K562 (cell line): ENCODE data around the gene DENND1A. TPM values are rescaled to one million over a fixed set of nuclear protein-coding genes. Genes with fewer than 3 reads are reported as not detected.
A peak's percentile ranks its signal among the peaks of the same experiment; 100 is the strongest.

Experiments
- ATAC-seq: fragments of 200-7000 bp; cut with Tn5 transposase; 3 replicates; pipeline ENCODE4 v1.9.1; 2020; ENCODE audit warnings: moderate library complexity
- BruUV-seq: library from RNA; stranded (reverse); fragments of 400-500 nt; replicated peaks from 2 replicates; lab custom pipeline; 2021; lab: Mats Ljungman, UMichigan
- CTCF ChIA-PET: fragments of 300-600 bp; formaldehyde crosslinking; extraction: SDS; loops from one replicate; lab custom pipeline; 2021; ENCODE audit warnings: low intra/inter-chr PET ratio; lab: Yijun Ruan, JAX
- POLR2A ChIA-PET: fragments of 300-600, 350-650 bp; sonication (Branson Sonifier 250); formaldehyde crosslinking; extraction: SDS; loops from one replicate; lab custom pipeline; 2021; ENCODE audit warnings: antibody characterized with exemption, inconsistent platforms; lab: Yijun Ruan, JAX
- DNase-seq, 4 experiments: peaks; one replicate each; pipeline versions ENCODE4 v3.0.0 to v3.0.0-alpha.2; 2011 to 2018; ENCODE audit warnings: low spot score in 3 of 4, mixed read lengths in 3 of 4; ENCODE audit errors: extremely low read depth in 1 of 4
- FAIRE-seq: peaks from 2 replicates; lab custom pipeline; 2011; peaks lifted over from hg19 to GRCh38; lab: Jason Lieb, UNC
- H2AFZ ChIP-seq: 2 replicates; pipeline ENCODE4 v1.6.0; 2011; ENCODE audit warnings: low read depth, low read length, control low read depth, inconsistent platforms
- H3K27ac ChIP-seq: fragments of 200-600 bp; 3 replicates; pipeline ENCODE4 v1.8.0; 2011; ENCODE audit warnings: low read depth, mild to moderate bottlenecking, control low read depth, inconsistent platforms, low read length, moderate library complexity, mixed read lengths; ENCODE audit errors: extremely low read depth
- H3K27me3 ChIP-seq, 2 experiments: fragments of 300-600 bp in 1 of 2; 2 replicates in 1 of 2; 3 replicates in 1 of 2; pipeline versions ENCODE4 v1.6.0 to v1.8.0; 2011; ENCODE audit warnings: inconsistent platforms in 2 of 2, low read length in 2 of 2, mild to moderate bottlenecking in 1 of 2, mixed read lengths in 1 of 2, moderate library complexity in 1 of 2; ENCODE audit not compliant: control insufficient read depth in 2 of 2, insufficient read depth in 2 of 2
- H3K36me3 ChIP-seq: fragments of 300-600 bp; 3 replicates; pipeline ENCODE4 v1.8.0; 2011; ENCODE audit warnings: mild to moderate bottlenecking, low read length, inconsistent platforms; ENCODE audit not compliant: control insufficient read depth, insufficient read depth
- H3K4me1 ChIP-seq, 2 experiments: fragments of 200-600 bp in 1 of 2; replicated peaks in 1 of 2; 2 replicates in 1 of 2; 3 replicates in 1 of 2; pipeline versions ENCODE4 v1.5.1 to v1.8.0; 2011; ENCODE audit warnings: inconsistent platforms in 2 of 2, low read length in 2 of 2, mild to moderate bottlenecking in 1 of 2, mixed read lengths in 1 of 2, moderate library complexity in 1 of 2; ENCODE audit not compliant: control insufficient read depth in 2 of 2, insufficient read depth in 2 of 2
- H3K4me2 ChIP-seq: 2 replicates; pipeline ENCODE4 v1.6.1; 2011; ENCODE audit warnings: low read length, control low read depth, inconsistent platforms, mixed read lengths; ENCODE audit not compliant: insufficient read depth
- H3K4me3 ChIP-seq: fragments of 200-600 bp; sonication (generic), shearing (Covaris generic); 2 replicates; pipeline ENCODE4 v1.5.1; 2016; ENCODE audit warnings: control low read depth, inconsistent platforms
- H3K79me2 ChIP-seq: fragments of 200-600 bp; 3 replicates; pipeline ENCODE4 v1.8.0; 2011; ENCODE audit warnings: low read length, inconsistent platforms; ENCODE audit not compliant: control insufficient read depth, insufficient read depth
- H3K9ac ChIP-seq, 2 experiments: 2 replicates each; pipeline versions ENCODE4 v1.6.0 to v1.6.1; 2011; ENCODE audit warnings: low read depth in 2 of 2, low read length in 2 of 2, control low read depth in 1 of 2, inconsistent platforms in 1 of 2, mild to moderate bottlenecking in 1 of 2, mixed read lengths in 1 of 2; ENCODE audit not compliant: insufficient read depth in 1 of 2
- H3K9me1 ChIP-seq: one replicate; pipeline ENCODE4 v1.6.0; 2011; ENCODE audit warnings: inconsistent platforms, mild to moderate bottlenecking, low read length, moderate library complexity; ENCODE audit not compliant: control insufficient read depth, insufficient read depth
- H3K9me3 ChIP-seq: replicated peaks from 2 replicates; pipeline ENCODE4 v1.5.1; 2011; ENCODE audit warnings: low read depth, low read length, inconsistent platforms; ENCODE audit not compliant: control insufficient read depth, insufficient read depth
- H4K20me1 ChIP-seq: replicated peaks from 2 replicates; pipeline ENCODE4 v1.6.1; 2011; ENCODE audit warnings: low read length, inconsistent platforms, mixed read lengths; ENCODE audit not compliant: control insufficient read depth, insufficient read depth
- ZNF143 ChIP-seq: sonication (generic); formaldehyde crosslinking; IDR thresholded peaks from 2 replicates; pipeline ENCODE4 v1.9.0; 2022; ENCODE audit warnings: mild to moderate bottlenecking, missing genetic modification reagents
- WGBS: fragments of 100-300 bp; shearing (Covaris generic); methylation state at CpG from one replicate; pipeline ENCODE4 v1.1.6; 2016; ENCODE audit warnings: low coverage, mixed read lengths; ENCODE audit not compliant: insufficient coverage; ENCODE audit errors: missing lambda C conversion rate; 5-methylcytosine and 5-hydroxymethylcytosine counted together
- in situ Hi-C: fragments of 300-500 bp; cut with MboI; formaldehyde crosslinking; loops from 4 replicates; pipeline ENCODE4 v1.15.0; 2018; ENCODE audit warnings: inconsistent platforms, mixed read lengths
- intact Hi-C: fragments of 100-400 bp; cut with micrococcal nuclease; formaldehyde crosslinking; loops from 2 replicates; pipeline ENCODE4 v1.14.2; 2022
- polyA plus RNA-seq, 8 experiments: library from polyadenylated mRNA; depleted of rRNA in 4 of 8; stranded (reverse) in 5 of 8; unstranded in 3 of 8; fragments of >200 nt; fragmentation: Nextera tagmentation in 2 of 8; fragmentation: Illumina TruSeq in 1 of 8; extraction: Ambion mirVana in 2 of 8; extraction: Trizol in 1 of 8; gene quantifications; 2 replicates each; pipeline versions ENCODE4 v1.2.1 to v1.2.3, GENCODE V29; 2011 to 2014; ENCODE audit warnings: inconsistent platforms in 1 of 8, missing spikeins in 1 of 8
- total RNA-seq, 7 experiments: library from RNA; depleted of rRNA in 6 of 7; stranded (reverse); fragments of >200 nt in 6 of 7; fragmentation: Illumina TruSeq in 2 of 7; extraction: Trizol in 2 of 7; gene quantifications; 2 replicates each; pipeline versions ENCODE4 v1.2.1 to v1.2.3, GENCODE V29; 2011 to 2021; ENCODE audit warnings: low replicate concordance in 1 of 7
- TF ChIP-seq, protein P1 (sequence below): sonication (generic); formaldehyde crosslinking; IDR thresholded peaks from 2 replicates; pipeline ENCODE4 v1.8.1; 2023; ENCODE audit warnings: mild to moderate bottlenecking, missing genetic modification reagents

DENND1A gene
- total and polyA plus RNA-seq, 9 of the 15 experiments (the other 6 are each of a cell fraction or from before 2014, with no cell fraction given): 7.6 to 29.5 (median 15.7) TPM

DNA sequence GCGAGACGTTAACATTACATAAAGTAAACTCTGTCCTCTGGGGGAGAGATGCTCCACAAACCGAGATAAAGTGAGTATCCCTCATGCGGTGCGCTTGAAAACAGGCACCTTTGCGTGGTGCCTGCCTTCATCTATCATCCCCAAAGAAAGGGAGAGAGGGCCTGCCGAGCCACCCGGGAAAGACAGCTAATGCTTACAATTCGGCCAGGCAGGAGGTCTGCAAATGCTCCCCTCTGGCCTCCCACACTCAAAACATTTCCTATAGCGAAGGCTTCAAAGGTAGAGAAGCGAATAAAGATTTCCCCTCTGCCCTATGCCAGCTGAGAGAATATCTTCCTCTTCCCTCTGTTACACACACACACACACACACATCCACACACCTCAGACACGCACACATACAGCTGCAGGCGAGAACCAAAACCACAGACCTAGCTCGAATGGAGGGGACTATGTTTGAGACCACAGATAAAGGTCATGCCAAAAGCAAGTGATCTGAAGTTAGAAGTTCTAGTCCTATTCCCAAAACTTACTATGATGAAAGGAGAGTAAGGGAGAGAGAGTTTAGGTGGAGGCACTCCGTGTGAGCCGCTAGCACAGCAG lies 441.1 kb downstream of the DENND1A start:
- FAIRE-seq: peak; percentile 68

More for the DNA sequence above, 441.1 kb downstream of the DENND1A start:
- no TSS peak for BruUV-seq
- H3K9ac ChIP-seq: no peak overlapping the region
- H3K9me3 ChIP-seq: no peaks in the 10 kb centered on the region
- 33% methylated on average over 16 of the region's 16 CpGs for WGBS
- no peaks in the 10 kb centered on the region for H3K79me2 ChIP-seq
- no peak overlapping the region for H3K4me3 ChIP-seq
- H3K36me3 ChIP-seq: no peaks in the 10 kb centered on the region
- H3K9me1 ChIP-seq: no peaks in the 10 kb centered on the region
- CTCF ChIA-PET: no interaction called here
- no peak overlapping the region for H2AFZ ChIP-seq
- TF ChIP-seq ZNF143 (CRISPR knock-in tag): no peak
- TF ChIP-seq, protein P1, sequence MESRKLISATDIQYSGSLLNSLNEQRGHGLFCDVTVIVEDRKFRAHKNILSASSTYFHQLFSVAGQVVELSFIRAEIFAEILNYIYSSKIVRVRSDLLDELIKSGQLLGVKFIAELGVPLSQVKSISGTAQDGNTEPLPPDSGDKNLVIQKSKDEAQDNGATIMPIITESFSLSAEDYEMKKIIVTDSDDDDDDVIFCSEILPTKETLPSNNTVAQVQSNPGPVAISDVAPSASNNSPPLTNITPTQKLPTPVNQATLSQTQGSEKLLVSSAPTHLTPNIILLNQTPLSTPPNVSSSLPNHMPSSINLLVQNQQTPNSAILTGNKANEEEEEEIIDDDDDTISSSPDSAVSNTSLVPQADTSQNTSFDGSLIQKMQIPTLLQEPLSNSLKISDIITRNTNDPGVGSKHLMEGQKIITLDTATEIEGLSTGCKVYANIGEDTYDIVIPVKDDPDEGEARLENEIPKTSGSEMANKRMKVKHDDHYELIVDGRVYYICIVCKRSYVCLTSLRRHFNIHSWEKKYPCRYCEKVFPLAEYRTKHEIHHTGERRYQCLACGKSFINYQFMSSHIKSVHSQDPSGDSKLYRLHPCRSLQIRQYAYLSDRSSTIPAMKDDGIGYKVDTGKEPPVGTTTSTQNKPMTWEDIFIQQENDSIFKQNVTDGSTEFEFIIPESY (CRISPR knock-in tag): 0 out of 2 replicates have a peak, but pooled peaks have one; percentile 11
- H3K4me1 ChIP-seq: peaks cover 0 to 4% of the 10 kb centered on the region in 2 experiments; a peak in 2 of 5 replicates
- in situ Hi-C loops (no loop called here), intact Hi-C loops (no loop called here)
- H3K27me3 ChIP-seq: no peaks in the 10 kb centered on the region
- ATAC-seq (no peak), DNase-seq (no peak)
- no peak overlapping the region for H3K27ac ChIP-seq
- POLR2A ChIA-PET: interaction anchor here (1.2 to 1.6 kb wide), 2 partner anchors 8 to 17 kb away, joined by 3 to 6 read pairs; no protein-coding TSS in a partner anchor
- H3K4me2 ChIP-seq: no peak overlapping the region
- H4K20me1 ChIP-seq: 0 out of 2 replicates have a peak, but pooled peaks cover 2% of the 10 kb centered on the region
